GM06990 (cell line): ENCODE results near the gene ERAL1.
A peak's percentile ranks its signal among the peaks of the same experiment; 100 is the strongest.
"Not testable (repeated sequence)": the region's sequence is repeated elsewhere in the genome, so short reads cannot be mapped to it uniquely, and the experiment has no call there.

Experiments
- DNase-seq: peaks from one replicate; pipeline ENCODE4 v3.0.0-alpha.2; 2011; ENCODE audit not compliant: insufficient read length; ENCODE audit errors: extremely low read depth
- H3K27me3 ChIP-seq: replicated peaks from 2 replicates; pipeline ENCODE4 v1.6.0; 2011; ENCODE audit warnings: low read length; ENCODE audit not compliant: control insufficient read depth, insufficient read depth
- H3K36me3 ChIP-seq: 2 replicates; pipeline ENCODE4 v1.5.1; 2011; ENCODE audit warnings: low read length; ENCODE audit not compliant: control insufficient read depth, insufficient read depth
- H3K4me3 ChIP-seq: replicated peaks from 2 replicates; pipeline ENCODE4 v1.5.1; 2011; ENCODE audit warnings: low read depth, mild to moderate bottlenecking, control low read depth, low read length
- TF ChIP-seq, protein P1 (sequence below): IDR thresholded peaks from 2 replicates; pipeline ENCODE4 v1.5.1; 2011; ENCODE audit warnings: low read length, control low read depth, mild to moderate bottlenecking, inconsistent platforms; ENCODE audit not compliant: insufficient read depth, poor library complexity, severe bottlenecking

The ERAL1 gene

DNA sequence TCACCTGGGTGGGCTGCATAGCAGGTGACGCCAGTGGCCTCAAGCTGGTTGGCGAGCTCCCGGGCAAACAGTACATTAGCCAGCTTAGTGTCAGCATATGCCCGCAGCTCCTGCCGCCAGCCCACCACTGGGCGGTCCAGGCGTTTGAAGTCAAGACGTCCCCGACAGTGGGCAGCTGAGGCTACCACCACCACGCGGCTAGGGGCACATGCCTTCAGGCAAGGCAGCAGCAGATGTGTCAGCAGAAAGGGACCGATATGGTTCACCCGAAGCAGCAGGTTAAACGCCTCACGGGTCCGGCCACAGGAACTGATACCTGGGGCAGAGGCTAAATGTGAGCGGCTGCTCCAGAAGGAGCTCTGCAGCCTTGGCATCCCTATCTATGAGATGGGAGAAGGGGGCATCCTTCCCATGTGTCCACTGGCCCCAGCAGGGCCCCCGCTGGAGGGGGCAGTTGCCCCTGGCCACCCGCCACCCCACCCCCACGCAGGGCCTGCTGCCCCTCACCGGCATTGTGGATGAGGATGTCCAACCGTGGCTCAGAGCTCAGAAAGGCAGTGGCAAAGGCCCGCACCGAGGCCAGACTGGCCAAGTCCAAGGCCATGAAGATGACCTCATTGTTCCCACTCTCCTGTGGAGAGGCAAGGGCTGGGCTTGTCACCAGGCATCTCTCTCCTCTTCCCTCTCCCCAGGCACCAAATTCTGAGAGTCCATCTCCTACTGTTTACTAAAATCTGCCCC is 46.3 kb downstream of the ERAL1 start:
- Histone ChIP-seq H3K4me3 (no peak overlapping the region; the same call in 1 of the 2 replicates), H3K36me3 (peaks cover 2% of the 10 kb centered on the region), H3K27me3 (no peaks in the 10 kb centered on the region)
- no peak for DNase-seq
- TF ChIP-seq, protein P1, sequence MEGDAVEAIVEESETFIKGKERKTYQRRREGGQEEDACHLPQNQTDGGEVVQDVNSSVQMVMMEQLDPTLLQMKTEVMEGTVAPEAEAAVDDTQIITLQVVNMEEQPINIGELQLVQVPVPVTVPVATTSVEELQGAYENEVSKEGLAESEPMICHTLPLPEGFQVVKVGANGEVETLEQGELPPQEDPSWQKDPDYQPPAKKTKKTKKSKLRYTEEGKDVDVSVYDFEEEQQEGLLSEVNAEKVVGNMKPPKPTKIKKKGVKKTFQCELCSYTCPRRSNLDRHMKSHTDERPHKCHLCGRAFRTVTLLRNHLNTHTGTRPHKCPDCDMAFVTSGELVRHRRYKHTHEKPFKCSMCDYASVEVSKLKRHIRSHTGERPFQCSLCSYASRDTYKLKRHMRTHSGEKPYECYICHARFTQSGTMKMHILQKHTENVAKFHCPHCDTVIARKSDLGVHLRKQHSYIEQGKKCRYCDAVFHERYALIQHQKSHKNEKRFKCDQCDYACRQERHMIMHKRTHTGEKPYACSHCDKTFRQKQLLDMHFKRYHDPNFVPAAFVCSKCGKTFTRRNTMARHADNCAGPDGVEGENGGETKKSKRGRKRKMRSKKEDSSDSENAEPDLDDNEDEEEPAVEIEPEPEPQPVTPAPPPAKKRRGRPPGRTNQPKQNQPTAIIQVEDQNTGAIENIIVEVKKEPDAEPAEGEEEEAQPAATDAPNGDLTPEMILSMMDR: no peak

DNA sequence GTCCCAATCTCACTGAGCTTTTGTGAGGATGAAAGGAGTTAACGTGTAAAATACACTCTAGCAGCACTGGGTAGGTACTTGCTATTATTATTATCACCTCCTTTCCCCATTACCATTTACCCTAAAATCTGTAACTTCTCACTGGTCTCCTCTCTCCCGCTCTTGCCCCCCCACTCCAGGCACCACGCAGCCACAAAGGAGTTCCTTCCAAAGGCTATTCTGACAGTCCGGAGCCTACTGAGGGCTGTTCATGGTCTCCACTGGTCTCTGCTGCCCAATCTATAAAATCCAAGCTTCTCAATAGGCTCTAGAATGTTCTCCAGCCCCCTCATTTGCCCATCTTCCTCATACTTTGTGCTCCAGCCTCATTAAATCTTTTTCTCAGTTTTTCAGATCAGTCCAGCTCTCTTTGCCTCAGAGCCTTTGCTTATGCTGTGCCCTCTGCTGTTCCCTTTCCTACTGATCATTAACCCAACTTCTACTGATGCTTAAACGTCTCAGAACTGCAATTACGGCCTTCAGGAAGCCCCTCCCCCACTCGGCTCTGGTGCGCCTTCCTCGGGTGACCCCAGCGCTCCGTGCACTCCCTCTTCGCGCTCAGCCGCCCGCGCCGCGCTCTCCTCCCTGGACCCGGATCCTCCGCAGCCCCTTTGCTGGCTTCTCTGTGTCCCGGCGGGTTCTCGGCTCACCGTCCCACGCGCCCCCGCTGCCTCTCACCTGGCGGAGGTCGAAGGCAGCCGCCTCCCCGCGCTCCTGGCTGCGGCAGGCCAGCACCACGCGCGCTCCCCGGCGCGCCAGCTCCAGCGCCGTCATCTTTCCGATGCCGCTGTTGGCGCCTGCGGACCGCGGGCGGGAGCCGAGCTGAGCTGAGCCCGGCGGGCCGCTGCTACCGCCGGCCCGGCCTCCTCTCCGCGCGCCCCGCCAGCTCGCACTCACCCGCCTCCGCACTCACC is 47.3 kb downstream of the ERAL1 start:
- TF ChIP-seq, protein P1: no peak

DNA sequence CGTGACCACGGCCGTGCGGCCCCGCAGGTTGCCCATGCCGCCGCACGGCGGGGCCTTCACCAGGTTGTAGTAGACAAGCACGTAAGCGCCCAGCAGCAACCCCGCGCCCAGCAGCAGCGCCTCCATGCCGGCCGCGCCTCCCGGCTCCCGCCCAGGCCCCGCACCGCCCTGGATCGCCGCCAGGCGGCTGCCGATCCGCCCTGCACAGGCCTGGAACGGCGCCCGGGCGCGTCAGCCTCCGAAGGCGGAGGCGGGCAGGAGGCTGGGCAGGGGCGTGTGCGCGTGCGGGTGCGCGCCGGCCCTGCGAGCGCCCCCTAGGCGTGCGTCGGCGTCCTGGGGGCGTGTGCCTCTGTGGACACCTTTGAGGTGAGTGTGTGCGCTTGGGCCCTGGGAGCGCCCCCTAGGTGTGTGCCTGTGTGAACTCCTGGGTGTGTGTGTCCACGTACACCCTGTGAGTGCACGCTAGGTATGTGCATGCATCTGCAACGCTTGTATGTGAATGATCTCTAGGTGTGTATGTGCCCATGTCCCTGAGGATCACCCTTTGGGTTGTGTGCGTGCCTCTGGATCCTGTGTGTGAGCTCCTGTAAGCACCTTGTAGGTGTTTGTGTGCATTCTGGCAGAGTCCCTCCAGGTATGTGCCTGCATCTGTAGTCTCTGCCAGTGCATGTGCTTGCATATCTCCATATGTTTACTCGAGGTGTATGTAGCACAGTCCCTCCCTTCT is 48.2 kb downstream of the ERAL1 start, which contains the start of gene DHRS13:
Gene DHRS13, minus strand, starts transcription at position 261 of the 727 bp plus-strand sequence. Its CDS starts 135 bp downstream, at position 126.
- Histone ChIP-seq H3K4me3 (peak within 1 kb of the TSS; percentile 56), H3K27me3 (no peaks in the 10 kb centered on the region), H3K36me3 (peaks cover 9% of the 10 kb centered on the region)
- TF ChIP-seq, protein P1: peak; percentile 95
- peak; percentile 98 for DNase-seq

More for the DNA sequence above, 47.3 kb downstream of the ERAL1 start:
- Histone ChIP-seq H3K27me3 (no peaks in the 10 kb centered on the region), H3K36me3 (peaks cover 8% of the 10 kb centered on the region), H3K4me3 (peak overlapping the region; percentile 56)
- DNase-seq: no peak

DNA sequence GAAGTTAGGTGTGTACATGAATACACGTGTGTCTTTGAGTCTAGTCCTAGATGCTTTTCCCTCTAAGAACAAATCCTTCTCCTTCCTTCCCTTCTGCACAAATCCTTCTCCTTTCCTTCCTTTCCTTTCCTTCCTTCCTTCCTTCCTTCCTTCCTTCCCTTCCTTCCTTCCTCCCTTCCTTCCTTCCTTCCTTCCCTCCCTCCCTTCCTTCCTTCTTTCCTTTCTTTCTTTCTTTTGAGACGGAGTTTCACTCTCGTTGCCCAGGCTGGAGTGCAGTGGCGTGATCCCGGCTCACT is 48.7 kb downstream of the ERAL1 start:
- H3K36me3 ChIP-seq: peaks cover 12% of the 10 kb centered on the region
- not testable (repeated sequence) for DNase-seq, H3K4me3 ChIP-seq, H3K27me3 ChIP-seq

DNA sequence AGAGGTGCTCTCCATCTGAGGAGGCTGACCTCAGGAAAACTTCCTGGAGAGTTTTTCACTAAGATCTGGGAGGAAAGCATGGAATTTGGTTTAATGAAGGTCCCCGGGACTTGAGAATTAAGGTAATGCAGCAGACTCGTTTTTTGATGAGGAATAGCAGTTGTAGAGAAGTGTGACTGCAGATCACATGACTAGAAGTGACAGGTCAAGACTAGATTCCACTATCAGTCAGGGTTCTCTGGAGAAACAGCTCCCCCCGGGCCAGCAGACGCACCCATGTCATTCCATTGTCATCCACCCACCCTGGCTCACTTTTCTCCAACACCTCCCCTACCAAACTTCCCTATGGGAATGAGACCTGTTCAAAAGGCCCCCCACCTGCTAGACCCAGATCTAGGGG is 50.0 kb downstream of the ERAL1 start:
- Histone ChIP-seq H3K4me3 (no peak overlapping the region), H3K27me3 (no peaks in the 10 kb centered on the region), H3K36me3 (peaks cover 16% of the 10 kb centered on the region)
- no peak for DNase-seq
- TF ChIP-seq, protein P1: no peak
